ENCODE measurements around the gene ZNF445. TPM values are rescaled to one million over a fixed set of nuclear protein-coding genes. Genes with fewer than 3 reads are reported as not detected.

Gene ZNF445
- total RNA-seq, 4 donors from 2014 or later, result 5.7 to 19.8 (median 7.8) TPM

- TF ChIP-seq POLR2A (IDR thresholded peaks at IDR 0.05) (no peak), EP300 (IDR thresholded peaks at IDR 0.05) (no peak), POLR2AphosphoS5 (IDR thresholded peaks at IDR 0.05) (no peak), CTCF (IDR thresholded peaks at IDR 0.05) (no peak)
- Histone ChIP-seq H3K4me3 (no peak overlapping the region), H3K27ac (no peak overlapping the region), H3K4me1 (no peaks in the 10 kb centered on the region), H3K9me3 (no peaks in the 10 kb centered on the region), H3K36me3 (peaks cover 6% of the 10 kb centered on the region), H3K27me3 (no peaks in the 10 kb centered on the region)
- no peak for DNase-seq (ENCODE audit: low spot score in 2 of 2)
- WGBS, result 79% methylated on average over 10 of the region's 10 CpGs
These were observed 65.1 kb downstream of the ZNF445 start for GRCh38 chr3:44412365-44412764.

- TF ChIP-seq POLR2AphosphoS5 (IDR thresholded peaks at IDR 0.05) (no peak), POLR2A (IDR thresholded peaks at IDR 0.05) (no peak), EP300 (IDR thresholded peaks at IDR 0.05) (no peak), CTCF (IDR thresholded peaks at IDR 0.05) (no peak)
- H3K9me3 ChIP-seq, result no peaks in the 10 kb centered on the region
- H3K4me1 ChIP-seq, result no peaks in the 10 kb centered on the region
- 84% methylated on average over 8 of the region's 11 CpGs for WGBS
- DNase-seq (ENCODE audit: low spot score in 2 of 2), result no peak
- H3K27ac ChIP-seq, result no peak overlapping the region
- H3K36me3 ChIP-seq, result peaks cover 7% of the 10 kb centered on the region
- H3K4me3 ChIP-seq, result no peak overlapping the region
- H3K27me3 ChIP-seq, result no peaks in the 10 kb centered on the region
These were observed 66.3 kb downstream of the ZNF445 start for GRCh38 chr3:44411031-44411645.

- no CpG with 5 or more reads among the region's 4 CpGs for WGBS
- no peak for DNase-seq (ENCODE audit: low spot score in 2 of 2)
- H3K9me3 ChIP-seq, result no peaks in the 10 kb centered on the region
- no peak overlapping the region for H3K4me3 ChIP-seq
- H3K27me3 ChIP-seq, result no peaks in the 10 kb centered on the region
- H3K36me3 ChIP-seq, result peaks cover 7% of the 10 kb centered on the region
- H3K27ac ChIP-seq, result no peak overlapping the region
- TF ChIP-seq POLR2AphosphoS5 (IDR thresholded peaks at IDR 0.05) (no peak), CTCF (IDR thresholded peaks at IDR 0.05) (no peak), EP300 (IDR thresholded peaks at IDR 0.05) (no peak), POLR2A (IDR thresholded peaks at IDR 0.05) (no peak)
- no peaks in the 10 kb centered on the region for H3K4me1 ChIP-seq
These were observed 67.6 kb downstream of the ZNF445 start for GRCh38 chr3:44409640-44410410.

GRCh38 chr3:44402548-44402947 lies 74.9 kb downstream of the ZNF445 start:
- DNase-seq (ENCODE audit: low spot score in 2 of 2), result no peak
- H3K27ac ChIP-seq, result no peak overlapping the region
- 100% methylated on average over 3 of the region's 3 CpGs for WGBS
- H3K4me1 ChIP-seq, result no peaks in the 10 kb centered on the region
- no peaks in the 10 kb centered on the region for H3K9me3 ChIP-seq
- no peak for TF ChIP-seq EP300 (IDR thresholded peaks at IDR 0.05)
- no peak for TF ChIP-seq CTCF (IDR thresholded peaks at IDR 0.05)
- no peak for TF ChIP-seq POLR2A (IDR thresholded peaks at IDR 0.05)
- TF ChIP-seq POLR2AphosphoS5 (IDR thresholded peaks at IDR 0.05), result no peak
- H3K36me3 ChIP-seq, result peaks cover 18% of the 10 kb centered on the region
- no peak overlapping the region for H3K4me3 ChIP-seq
- H3K27me3 ChIP-seq, result no peaks in the 10 kb centered on the region

- DNase-seq (ENCODE audit: low spot score in 2 of 2), result no peak
- no peak overlapping the region for H3K27ac ChIP-seq
- WGBS, result 69% methylated on average over 2 of the region's 2 CpGs
- no peaks in the 10 kb centered on the region for H3K27me3 ChIP-seq
- H3K4me3 ChIP-seq, result no peak overlapping the region
- H3K4me1 ChIP-seq, result no peaks in the 10 kb centered on the region
- H3K36me3 ChIP-seq, result peaks cover 30% of the 10 kb centered on the region
- H3K9me3 ChIP-seq, result no peaks in the 10 kb centered on the region
- TF ChIP-seq CTCF (IDR thresholded peaks at IDR 0.05) (no peak), POLR2AphosphoS5 (IDR thresholded peaks at IDR 0.05) (no peak), POLR2A (IDR thresholded peaks at IDR 0.05) (no peak), EP300 (IDR thresholded peaks at IDR 0.05) (no peak)
These were observed 76.7 kb downstream of the ZNF445 start for GRCh38 chr3:44400771-44401170.
